Naive thymus-derived CD8-positive, alpha-beta T cell (primary cell): ENCODE data around the gene MAPK14. TPM values are rescaled to one million over a fixed set of nuclear protein-coding genes. Genes with fewer than 3 reads are reported as not detected.
"Not testable (repeated sequence)": the region's sequence is repeated elsewhere in the genome, so short reads cannot be mapped to it uniquely, and the experiment has no call there.

Experiments
- ATAC-seq, 2 donors: fragments of 150-1000 bp; cut with Tn5 transposase in 1 of 2; sonication (Bioruptor Pico), chemical (Tn5 transposase) in 1 of 2; 1 replicate in 1 of 2; 2 replicates in 1 of 2; pipeline ENCODE4 v1.10.0; 2021; ENCODE audit warnings: mild to moderate bottlenecking in 2 of 2, moderate library complexity in 2 of 2
- POLR2A ChIA-PET: fragments of 350-600 bp; sonication (Branson Sonifier 250); formaldehyde crosslinking; loops from one replicate; lab custom pipeline; 2021; ENCODE audit warnings: antibody characterized with exemption; lab: Charles Lee
- DNase-seq, 10 donors: peaks; one replicate each; pipeline versions ENCODE4 v3.0.0 to v3.0.0-alpha.2; 2020 to 2022
- H3K27ac Mint-ChIP-seq, 10 donors: one replicate each; pipeline ENCODE4 v1.8.0; 2020 to 2022; ENCODE audit warnings: mild to moderate bottlenecking in 10 of 10, mixed read lengths in 10 of 10, moderate library complexity in 4 of 10, inconsistent platforms in 1 of 10
- H3K27me3 Mint-ChIP-seq, 5 donors: one replicate each; pipeline ENCODE4 v1.8.0; 2021 to 2022; ENCODE audit warnings: mixed read lengths in 5 of 5
- H3K36me3 Mint-ChIP-seq, 3 donors: one replicate each; pipeline ENCODE4 v1.8.0; 2020 to 2022; ENCODE audit warnings: mixed read lengths in 3 of 3, mild to moderate bottlenecking in 2 of 3, inconsistent platforms in 1 of 3
- H3K4me1 Mint-ChIP-seq, 4 donors: one replicate each; pipeline ENCODE4 v1.8.0; 2021 to 2022; ENCODE audit warnings: mixed read lengths in 4 of 4
- H3K4me3 Mint-ChIP-seq, 10 donors: one replicate each; pipeline ENCODE4 v1.8.0; 2020 to 2022; ENCODE audit warnings: mild to moderate bottlenecking in 10 of 10, mixed read lengths in 10 of 10, moderate library complexity in 6 of 10, inconsistent platforms in 1 of 10
- H3K9me3 Mint-ChIP-seq, 9 donors: one replicate each; pipeline ENCODE4 v1.8.0; 2020 to 2022; ENCODE audit warnings: mixed read lengths in 9 of 9, mild to moderate bottlenecking in 3 of 9, inconsistent platforms in 1 of 9, moderate library complexity in 1 of 9
- polyA plus RNA-seq, 3 donors: library from polyadenylated mRNA; unstranded; fragments of 300-500 nt; fragmentation: Illumina TruSeq; gene quantifications; one replicate each; pipeline ENCODE4 v1.2.3, GENCODE V29; 2021
- total RNA-seq, 8 experiments: library from RNA in 2 of 8; stranded (reverse) in 2 of 8; gene quantifications; one replicate each; pipeline ENCODE4 v1.2.3 and lab custom pipeline; 2021 to 2026

Gene MAPK14
- total RNA-seq (10 to 100 TPM; 51.5 to 56.5 TPM), polyA plus RNA-seq (10 to 100 TPM; 38.1 to 52.9 (median 39.6) TPM), total RNA-seq (lab: John Stamatoyannopoulos, UW) (75.9 to 116 (median 85.8) reads per million in 6 experiments)

DNA sequence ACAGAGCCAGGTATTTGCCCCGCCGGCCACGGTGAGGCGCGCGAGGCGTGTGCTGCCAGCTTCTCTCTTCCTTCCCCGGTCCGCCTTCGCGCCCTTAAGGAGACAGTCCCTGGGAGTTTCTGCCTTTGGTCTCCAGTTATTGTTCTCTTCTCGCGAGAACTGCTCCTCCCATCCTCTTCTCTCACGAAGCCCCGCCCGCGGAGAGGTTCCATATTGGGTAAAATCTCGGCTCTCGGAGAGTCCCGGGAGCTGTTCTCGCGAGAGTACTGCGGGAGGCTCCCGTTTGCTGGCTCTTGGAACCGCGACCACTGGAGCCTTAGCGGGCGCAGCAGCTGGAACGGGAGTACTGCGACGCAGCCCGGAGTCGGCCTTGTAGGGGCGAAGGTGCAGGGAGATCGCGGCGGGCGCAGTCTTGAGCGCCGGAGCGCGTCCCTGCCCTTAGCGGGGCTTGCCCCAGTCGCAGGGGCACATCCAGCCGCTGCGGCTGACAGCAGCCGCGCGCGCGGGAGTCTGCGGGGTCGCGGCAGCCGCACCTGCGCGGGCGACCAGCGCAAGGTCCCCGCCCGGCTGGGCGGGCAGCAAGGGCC, at the start of gene MAPK14:
Gene MAPK14, plus strand, starts transcription at position 308 of the 587 bp plus-strand sequence. CDS start 350 bp downstream, outside the sequence.
- ATAC-seq (peak; percentile 83 to 88), DNase-seq (peak; percentile 93 to 100 (median 99))
- Mint-ChIP-seq H3K9me3 (no peaks in the 10 kb centered on the region), H3K27ac (peak within 1 kb of the TSS; percentile 74 to 96 (median 94)), H3K27me3 (peaks cover 16 to 28% (median 21%) of the 10 kb centered on the region in 5 donors), H3K4me1 (peaks cover 19 to 43% (median 40%) of the 10 kb centered on the region in 4 donors), H3K36me3 (peaks cover 0 to 5% (median 5%) of the 10 kb centered on the region in 3 donors), H3K4me3 (peak within 1 kb of the TSS; percentile 85 to 97 (median 94))
- POLR2A ChIA-PET = interaction anchor here (0.6 to 5.3 kb wide), 24 partner anchors 18 to 727 kb away, joined by 3 to 71 read pairs (median 4); partner anchors contain the start of genes BRPF3 and MAPK13

DNA sequence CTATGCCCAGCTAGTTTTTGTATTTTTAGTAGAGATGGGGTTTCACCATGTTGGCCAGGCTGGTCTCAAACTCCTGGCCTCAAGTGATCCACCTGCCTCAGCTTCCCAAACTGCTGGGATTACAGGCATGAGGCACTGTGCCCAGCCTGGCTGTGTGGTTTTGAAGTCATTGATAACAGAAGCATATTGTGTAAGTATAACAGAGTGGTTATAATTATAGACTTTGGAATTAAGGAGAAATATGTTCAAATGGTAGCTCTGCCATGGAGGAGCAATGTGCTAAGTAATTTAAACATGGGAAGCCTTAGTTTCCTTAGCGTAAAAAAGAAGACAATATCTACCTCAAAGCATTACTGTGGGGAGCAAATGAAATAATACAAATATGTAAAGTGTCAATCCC, 47.5 kb upstream of the MAPK14 start:
- ATAC-seq, DNase-seq, H3K27ac Mint-ChIP-seq, POLR2A ChIA-PET, H3K4me3 Mint-ChIP-seq, H3K27me3 Mint-ChIP-seq, H3K4me1 Mint-ChIP-seq, H3K9me3 Mint-ChIP-seq, H3K36me3 Mint-ChIP-seq: not testable (repeated sequence)

DNA sequence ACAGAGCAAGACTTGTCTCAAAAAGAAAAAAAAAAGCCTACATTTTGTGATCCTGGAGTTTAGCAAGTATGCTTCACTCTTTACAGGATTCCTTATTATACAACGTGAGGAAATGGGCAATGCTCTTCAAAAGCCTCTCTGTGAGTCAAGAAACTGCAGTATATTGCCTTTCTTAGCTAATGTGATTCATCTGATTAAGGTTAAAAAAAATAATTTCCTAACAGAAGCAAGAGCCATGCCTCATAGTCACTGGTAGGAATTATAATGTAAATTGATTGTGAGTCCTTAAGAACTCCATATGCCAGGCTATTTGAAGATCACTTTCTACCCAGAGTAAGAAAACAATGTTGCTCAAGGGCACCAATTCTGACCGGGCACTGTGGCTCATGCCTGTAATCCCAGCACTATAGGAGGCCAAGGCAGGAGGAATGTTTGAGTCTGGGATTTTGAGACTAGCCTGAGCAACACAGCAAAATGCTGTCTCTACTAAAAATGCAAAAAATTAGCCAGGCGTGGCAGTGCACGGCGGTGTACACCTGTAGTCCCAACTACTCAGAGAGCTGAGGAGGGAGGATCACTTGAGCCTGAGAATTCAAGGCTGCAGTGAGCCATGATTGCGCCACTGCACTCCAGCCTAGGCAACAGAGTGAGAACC, 46.5 kb upstream of the MAPK14 start:
- DNase-seq = no peak
- ATAC-seq = no peak
- H3K4me3 Mint-ChIP-seq = no peak overlapping the region
- no peaks in the 10 kb centered on the region for H3K9me3 Mint-ChIP-seq
- H3K4me1 Mint-ChIP-seq = no peaks in the 10 kb centered on the region
- POLR2A ChIA-PET = no interaction called here
- H3K27ac Mint-ChIP-seq = no peak overlapping the region
- H3K27me3 Mint-ChIP-seq = peaks cover 0 to 4% (median 1%) of the 10 kb centered on the region in 5 donors
- no peaks in the 10 kb centered on the region for H3K36me3 Mint-ChIP-seq

DNA sequence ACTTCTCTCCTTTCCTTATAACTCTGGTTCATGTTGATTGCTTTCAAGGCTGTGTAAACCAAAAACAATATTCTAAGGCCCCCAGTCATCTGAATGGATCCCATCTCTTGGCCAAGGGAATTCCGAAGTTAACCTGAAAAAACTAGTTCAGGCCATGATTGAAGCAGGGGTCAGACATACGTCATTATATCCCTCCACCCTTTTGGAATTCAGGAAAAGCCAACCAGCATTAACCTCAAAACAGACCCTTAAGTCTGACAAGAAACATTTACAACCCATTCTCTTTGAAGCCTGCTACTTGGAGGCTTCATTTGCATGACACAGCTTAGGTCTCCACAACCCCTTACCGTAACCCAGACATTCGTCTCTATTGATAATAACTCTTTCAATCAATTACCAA, 42.9 kb upstream of the MAPK14 start:
- no peaks in the 10 kb centered on the region for H3K9me3 Mint-ChIP-seq
- POLR2A ChIA-PET = no interaction called here
- H3K4me1 Mint-ChIP-seq = no peaks in the 10 kb centered on the region
- H3K27ac Mint-ChIP-seq = no peak overlapping the region
- H3K27me3 Mint-ChIP-seq = peaks cover 0 to 8% (median 2%) of the 10 kb centered on the region in 5 donors
- ATAC-seq (no peak), DNase-seq (no peak)
- no peak overlapping the region for H3K4me3 Mint-ChIP-seq
- no peaks in the 10 kb centered on the region for H3K36me3 Mint-ChIP-seq

DNA sequence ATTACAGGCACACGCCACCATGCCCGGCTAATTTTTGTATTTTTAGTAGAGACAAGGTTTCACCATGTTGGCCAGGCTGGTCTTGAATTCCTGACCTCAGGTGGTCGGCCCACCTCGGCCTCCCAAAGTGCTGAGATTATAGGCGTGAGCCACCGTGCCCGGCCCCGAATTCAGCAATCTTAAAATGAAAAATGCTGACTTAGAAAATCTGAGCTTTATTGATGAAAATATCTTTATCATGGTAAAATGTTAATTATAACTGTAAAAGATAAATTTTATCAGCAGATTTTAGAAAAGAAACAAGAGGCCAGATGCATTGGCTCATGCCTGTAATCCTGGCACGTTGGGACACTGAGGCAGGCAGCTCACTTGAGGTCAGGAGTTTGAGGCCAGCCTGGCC, 39.6 kb upstream of the MAPK14 start:
- DNase-seq = not testable (repeated sequence)

DNA sequence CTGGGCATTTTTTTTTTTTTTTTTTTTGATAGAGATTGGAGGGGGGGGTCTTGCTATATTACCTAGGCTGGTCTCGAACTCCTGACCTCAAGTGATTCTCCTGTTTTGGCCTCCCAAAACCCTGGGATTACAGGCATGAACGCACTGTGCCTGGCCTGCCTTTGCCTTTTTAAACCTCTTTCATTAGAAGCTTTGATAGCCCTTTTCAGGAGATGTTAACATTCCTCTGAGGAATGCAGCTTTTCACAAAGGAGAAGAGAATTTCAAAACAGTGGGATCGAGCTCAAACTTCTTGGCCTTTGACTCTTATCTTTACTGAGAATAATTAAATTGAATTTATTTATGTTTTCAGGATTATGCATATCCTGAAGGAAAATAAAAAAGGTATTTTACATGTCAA, 34.5 kb upstream of the MAPK14 start:
- H3K9me3 Mint-ChIP-seq = no peaks in the 10 kb centered on the region
- H3K36me3 Mint-ChIP-seq = peaks cover 0 to 6% (median 0%) of the 10 kb centered on the region in 3 donors
- no peak for DNase-seq
- H3K4me3 Mint-ChIP-seq = no peak overlapping the region
- H3K27ac Mint-ChIP-seq = no peak overlapping the region
- H3K27me3 Mint-ChIP-seq = peaks cover 0 to 5% (median 3%) of the 10 kb centered on the region in 5 donors
- no peaks in the 10 kb centered on the region for H3K4me1 Mint-ChIP-seq
- POLR2A ChIA-PET = interaction anchor here (0.6 kb wide), 1 partner anchor 14 kb away, joined by 5 read pairs; no protein-coding TSS in a partner anchor
- ATAC-seq = no peak

More for the DNA sequence above, 39.6 kb upstream of the MAPK14 start:
- H3K27me3 Mint-ChIP-seq, H3K4me3 Mint-ChIP-seq, H3K27ac Mint-ChIP-seq, ATAC-seq, H3K36me3 Mint-ChIP-seq, POLR2A ChIA-PET, H3K4me1 Mint-ChIP-seq, H3K9me3 Mint-ChIP-seq: not testable (repeated sequence)

DNA sequence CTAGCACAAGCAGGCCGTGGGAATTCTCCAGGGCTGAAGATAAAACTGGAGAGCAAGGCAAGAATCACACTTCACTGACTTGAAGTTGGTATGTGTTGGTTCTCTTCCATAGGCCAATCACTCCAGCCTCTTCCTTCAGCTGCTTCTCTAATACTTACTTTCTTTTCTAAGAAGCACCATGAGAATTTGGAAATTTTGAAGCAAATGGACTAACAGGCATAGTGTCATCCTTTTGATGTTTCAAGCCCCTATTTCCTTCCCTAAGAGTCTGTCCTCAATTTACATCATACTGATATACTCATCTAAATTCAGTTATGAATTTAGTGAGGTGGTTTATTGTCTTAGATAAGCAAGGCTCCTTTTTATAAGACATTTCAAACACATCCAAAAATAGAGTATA, 27.2 kb upstream of the MAPK14 start:
- ATAC-seq (no peak), DNase-seq (no peak)
- H3K4me3 Mint-ChIP-seq = no peak overlapping the region
- no peaks in the 10 kb centered on the region for H3K9me3 Mint-ChIP-seq
- POLR2A ChIA-PET = no interaction called here
- H3K27ac Mint-ChIP-seq = no peak overlapping the region
- no peaks in the 10 kb centered on the region for H3K4me1 Mint-ChIP-seq
- no peaks in the 10 kb centered on the region for H3K36me3 Mint-ChIP-seq
- H3K27me3 Mint-ChIP-seq = peaks cover 0 to 5% (median 1%) of the 10 kb centered on the region in 5 donors

DNA sequence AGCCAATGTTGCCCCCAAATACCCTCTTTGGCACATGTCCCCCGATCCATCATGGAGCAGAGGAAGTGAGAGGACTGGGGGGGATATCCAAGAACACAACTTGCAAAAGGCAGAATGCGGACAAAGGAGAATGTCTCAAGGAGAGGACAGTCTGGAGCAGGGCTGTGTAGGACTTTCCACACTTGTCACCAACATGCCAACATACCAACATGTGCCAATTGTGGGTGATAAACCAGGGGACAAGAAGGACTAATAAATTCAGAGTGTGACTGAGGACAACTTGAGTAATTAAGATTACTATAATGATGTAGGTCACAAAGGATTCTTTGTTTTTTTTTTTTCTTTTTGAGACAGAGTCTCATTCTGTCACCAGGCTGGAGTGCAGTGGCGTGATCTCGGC, 11.9 kb upstream of the MAPK14 start:
- Mint-ChIP-seq H3K9me3 (no peaks in the 10 kb centered on the region), H3K36me3 (no peaks in the 10 kb centered on the region), H3K27ac (no peak overlapping the region), H3K27me3 (peaks cover 0 to 9% (median 3%) of the 10 kb centered on the region in 5 donors), H3K4me1 (no peaks in the 10 kb centered on the region), H3K4me3 (no peak overlapping the region)
- ATAC-seq = no peak
- POLR2A ChIA-PET = no interaction called here
- no peak for DNase-seq

DNA sequence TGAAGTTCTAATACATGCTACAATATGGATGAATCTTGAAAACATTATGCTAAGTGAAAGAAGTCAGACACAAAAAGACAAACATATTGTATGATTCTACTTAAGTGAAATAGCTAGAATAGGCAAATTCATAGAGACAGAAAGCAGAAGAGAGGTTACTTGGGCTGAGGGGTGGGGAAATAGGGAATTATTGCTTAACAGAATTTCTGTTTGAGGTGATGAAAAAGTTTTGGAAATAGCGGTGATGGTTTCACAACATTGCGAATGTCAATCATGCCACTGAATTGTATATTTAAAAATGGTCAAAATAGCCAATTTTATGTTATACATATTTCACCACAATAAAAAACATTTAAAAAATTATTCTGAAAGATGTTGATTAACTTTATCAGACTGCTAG, 9.3 kb upstream of the MAPK14 start:
- POLR2A ChIA-PET = interaction anchor here (0.6 kb wide), 1 partner anchor 209 kb away, joined by 3 read pairs; no protein-coding TSS in a partner anchor
- H3K27me3 Mint-ChIP-seq = peaks cover under 1 to 16% (median 5%) of the 10 kb centered on the region in 5 donors

DNA sequence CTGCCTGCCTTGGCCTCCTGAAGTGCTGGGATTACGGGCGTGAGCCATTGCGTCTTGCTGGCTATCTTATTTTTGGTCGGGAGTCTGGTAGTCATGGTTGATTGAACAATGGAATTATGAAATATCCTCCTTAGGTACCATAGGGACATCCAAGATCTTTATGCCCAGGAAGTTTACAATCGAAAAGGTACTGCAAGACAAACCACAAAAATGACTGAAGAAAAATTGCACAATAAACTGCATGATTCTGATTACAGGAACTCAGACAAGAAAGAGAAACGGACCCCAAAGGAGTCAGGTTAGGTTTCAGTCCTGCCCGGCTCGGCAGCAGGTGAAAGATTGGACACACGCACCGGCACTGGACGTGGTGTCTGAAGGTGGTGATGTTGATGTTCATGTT, 8.4 kb upstream of the MAPK14 start:
- Mint-ChIP-seq H3K4me1 (peaks cover 3 to 7% (median 5%) of the 10 kb centered on the region in 4 donors), H3K36me3 (no peaks in the 10 kb centered on the region), H3K27me3 (peaks cover 9 to 23% (median 11%) of the 10 kb centered on the region in 5 donors), H3K4me3 (no peak overlapping the region), H3K27ac (no peak overlapping the region), H3K9me3 (no peaks in the 10 kb centered on the region)
- no peak for DNase-seq
- POLR2A ChIA-PET = interaction anchor here (0.6 kb wide), 1 partner anchor 210 kb away, joined by 3 read pairs; no protein-coding TSS in a partner anchor
- no peak for ATAC-seq

More for the DNA sequence above, 9.3 kb upstream of the MAPK14 start:
- Mint-ChIP-seq H3K4me3 (no peak overlapping the region), H3K27ac (no peak overlapping the region), H3K4me1 (no peaks in the 10 kb centered on the region), H3K9me3 (no peaks in the 10 kb centered on the region), H3K36me3 (no peaks in the 10 kb centered on the region)
- ATAC-seq = no peak
- DNase-seq = no peak

DNA sequence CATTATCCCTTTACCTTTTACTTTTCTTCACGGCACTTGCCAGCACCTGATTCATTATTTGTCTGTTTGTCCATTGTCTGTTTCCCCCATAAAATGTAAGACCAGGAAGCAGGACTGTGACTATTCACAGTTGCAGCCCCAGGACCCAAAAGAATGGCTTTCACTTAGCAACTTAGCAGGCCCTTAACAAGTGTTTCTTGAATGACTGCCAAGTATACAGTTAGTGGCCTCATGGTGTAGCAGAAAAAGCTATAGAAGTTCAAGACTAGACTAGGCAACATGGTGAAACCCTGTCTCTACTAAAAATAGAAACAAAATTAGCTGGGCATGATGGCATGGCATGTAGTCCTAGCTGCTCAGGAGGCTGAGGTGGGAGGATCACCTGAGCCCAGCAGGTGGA, 7.5 kb upstream of the MAPK14 start:
- no peaks in the 10 kb centered on the region for H3K36me3 Mint-ChIP-seq

DNA sequence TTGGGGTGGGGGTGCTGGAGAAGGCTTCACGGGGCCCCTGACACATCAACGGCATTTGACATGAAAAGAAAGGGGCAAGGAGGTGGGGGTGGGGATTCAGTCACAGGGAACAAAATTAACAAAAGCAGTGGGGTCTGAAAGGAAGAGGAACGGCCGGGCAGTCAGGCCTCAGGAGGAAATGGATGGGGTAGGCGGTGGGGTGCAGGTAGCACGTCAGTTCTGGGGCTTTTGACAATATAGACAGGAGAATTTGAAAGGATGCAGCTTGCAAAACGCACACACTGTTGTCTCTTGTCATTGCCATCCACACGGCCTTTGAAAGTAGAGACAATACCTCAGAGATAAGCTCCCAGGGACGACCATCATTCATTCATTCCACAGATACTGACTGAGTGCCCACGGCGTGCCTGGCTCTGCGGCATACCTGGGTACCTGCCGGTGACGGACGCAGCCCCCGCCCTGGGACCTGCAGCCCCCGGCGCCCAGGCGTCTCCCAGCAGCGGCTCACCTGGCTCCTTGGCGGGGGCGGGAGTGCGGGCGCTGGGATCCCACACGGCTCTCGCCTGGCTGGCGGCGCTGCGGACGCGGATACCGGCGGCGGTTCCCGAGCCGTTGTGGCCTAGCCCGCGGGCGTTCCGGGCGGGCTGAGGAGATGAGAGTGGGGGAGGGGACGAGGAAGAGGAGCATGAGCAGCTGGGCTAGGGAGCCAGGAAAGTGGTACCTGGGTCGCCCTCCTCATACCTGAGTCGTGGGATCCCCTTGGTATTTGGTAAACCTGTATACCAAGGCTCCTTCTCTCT, 3.4 kb upstream of the MAPK14 start, which contains the start of gene SLC26A8:
Gene SLC26A8, minus strand, starts transcription at position 646 of the 800 bp plus-strand sequence. CDS start 4,934 bp downstream, outside the sequence.
- POLR2A ChIA-PET = no interaction called here
- H3K27ac Mint-ChIP-seq = peak within 1 kb of the TSS in 1 of 10 donors; percentile 3
- H3K27me3 Mint-ChIP-seq = peaks cover 16 to 30% (median 25%) of the 10 kb centered on the region in 5 donors
- H3K36me3 Mint-ChIP-seq = peaks cover 0 to 5% (median 0%) of the 10 kb centered on the region in 3 donors
- H3K4me3 Mint-ChIP-seq = peak within 1 kb of the TSS in 6 of 10 donors; percentile 3 to 52 (median 32)
- ATAC-seq (no peak), DNase-seq (no peak)
- peaks cover 10 to 19% (median 15%) of the 10 kb centered on the region in 4 donors for H3K4me1 Mint-ChIP-seq
- H3K9me3 Mint-ChIP-seq = no peaks in the 10 kb centered on the region

More for the DNA sequence above, 7.5 kb upstream of the MAPK14 start:
- Mint-ChIP-seq H3K9me3 (no peaks in the 10 kb centered on the region), H3K4me3 (no peak overlapping the region), H3K4me1 (peaks cover 3 to 8% (median 6%) of the 10 kb centered on the region in 4 donors), H3K27ac (no peak overlapping the region), H3K27me3 (peaks cover 15 to 30% (median 19%) of the 10 kb centered on the region in 5 donors)
- no peak for ATAC-seq
- POLR2A ChIA-PET = no interaction called here
- no peak for DNase-seq
